Erythroblast (primary cell): ENCODE results near the gene FUT7.

Source experiments
- GATA1 ChIP-seq: IDR thresholded peaks from 2 replicates; pipeline ENCODE4 v1.6.1; 2011; ENCODE audit warnings: low read depth, mild to moderate bottlenecking, control low read depth, low read length, moderate library complexity
- POLR2A ChIP-seq: IDR thresholded peaks from 2 replicates; pipeline ENCODE4 v1.6.1; 2011; ENCODE audit warnings: mild to moderate bottlenecking, low read length

DNA sequence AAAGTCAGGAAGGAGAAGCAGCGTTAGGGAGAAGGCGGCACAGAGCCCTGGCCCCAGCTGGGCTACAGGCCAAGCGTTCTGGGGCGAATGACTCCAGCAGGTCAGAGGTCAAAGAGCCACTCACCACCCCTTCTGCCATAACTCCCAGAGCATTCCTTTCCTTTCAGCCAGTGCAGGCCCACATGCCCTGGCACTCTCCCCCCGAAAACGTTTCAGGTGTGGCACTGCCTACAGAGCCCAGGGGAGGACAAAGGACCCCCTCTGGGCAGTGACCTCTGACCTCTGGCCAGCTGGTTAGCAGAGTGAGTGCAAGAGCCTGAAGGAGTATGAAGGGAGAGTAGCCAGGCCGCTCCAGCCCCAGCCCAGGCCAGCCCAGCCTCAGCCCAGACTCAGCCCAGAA is 8.7 kb downstream of the FUT7 start:
- TF ChIP-seq POLR2A (no peak), GATA1 (no peak)
